Stomach (tissue), 4 donors: ENCODE measurements around the gene CDK19.

Experiments used
- POLR2A ChIP-seq, 4 donors: fragments of 450-650 bp; IDR thresholded peaks; one replicate each; pipeline ENCODE4 v1.6.1; 2016; ENCODE audit warnings: antibody characterized with exemption in 4 of 4, control low read depth in 2 of 4, mild to moderate bottlenecking in 1 of 4, moderate library complexity in 1 of 4
- TF ChIP-seq, protein P1 (sequence below), 7 experiments: fragments of 450-650 bp in 4 of 7; fragments of 200-600 bp in 3 of 7; sonication (generic) in 3 of 7; IDR thresholded peaks; one replicate each; pipeline ENCODE4 v1.5.1; 2016 to 2019; ENCODE audit warnings: antibody characterized with exemption in 7 of 7, control low read depth in 2 of 7, mild to moderate bottlenecking in 1 of 7

DNA sequence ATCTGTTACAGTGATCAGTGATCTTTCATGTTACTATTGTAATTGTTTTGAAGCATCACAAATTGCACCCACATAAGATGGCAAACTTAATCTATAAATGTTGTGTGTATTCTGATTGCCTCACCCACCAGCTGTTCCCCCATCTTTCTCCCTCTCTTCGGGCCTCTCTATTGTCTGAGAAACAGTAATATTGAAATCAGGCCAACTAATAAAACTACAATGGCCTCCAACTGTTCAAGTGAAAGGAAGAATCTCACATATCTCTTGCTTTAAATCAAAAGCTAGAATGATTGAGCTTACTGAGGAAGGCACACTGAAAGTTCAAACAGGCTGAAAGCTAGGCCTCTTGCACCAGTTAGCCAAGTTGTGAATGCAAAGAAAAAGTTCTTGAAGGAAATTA is 141.2 kb downstream of the CDK19 start:
- TF ChIP-seq, protein P1, sequence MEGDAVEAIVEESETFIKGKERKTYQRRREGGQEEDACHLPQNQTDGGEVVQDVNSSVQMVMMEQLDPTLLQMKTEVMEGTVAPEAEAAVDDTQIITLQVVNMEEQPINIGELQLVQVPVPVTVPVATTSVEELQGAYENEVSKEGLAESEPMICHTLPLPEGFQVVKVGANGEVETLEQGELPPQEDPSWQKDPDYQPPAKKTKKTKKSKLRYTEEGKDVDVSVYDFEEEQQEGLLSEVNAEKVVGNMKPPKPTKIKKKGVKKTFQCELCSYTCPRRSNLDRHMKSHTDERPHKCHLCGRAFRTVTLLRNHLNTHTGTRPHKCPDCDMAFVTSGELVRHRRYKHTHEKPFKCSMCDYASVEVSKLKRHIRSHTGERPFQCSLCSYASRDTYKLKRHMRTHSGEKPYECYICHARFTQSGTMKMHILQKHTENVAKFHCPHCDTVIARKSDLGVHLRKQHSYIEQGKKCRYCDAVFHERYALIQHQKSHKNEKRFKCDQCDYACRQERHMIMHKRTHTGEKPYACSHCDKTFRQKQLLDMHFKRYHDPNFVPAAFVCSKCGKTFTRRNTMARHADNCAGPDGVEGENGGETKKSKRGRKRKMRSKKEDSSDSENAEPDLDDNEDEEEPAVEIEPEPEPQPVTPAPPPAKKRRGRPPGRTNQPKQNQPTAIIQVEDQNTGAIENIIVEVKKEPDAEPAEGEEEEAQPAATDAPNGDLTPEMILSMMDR (IDR thresholded peaks at IDR 0.05) = no peak
- no peak for TF ChIP-seq POLR2A (IDR thresholded peaks at IDR 0.05)
